ENCODE results near the gene GALNTL6.

The GALNTL6 gene

DNA sequence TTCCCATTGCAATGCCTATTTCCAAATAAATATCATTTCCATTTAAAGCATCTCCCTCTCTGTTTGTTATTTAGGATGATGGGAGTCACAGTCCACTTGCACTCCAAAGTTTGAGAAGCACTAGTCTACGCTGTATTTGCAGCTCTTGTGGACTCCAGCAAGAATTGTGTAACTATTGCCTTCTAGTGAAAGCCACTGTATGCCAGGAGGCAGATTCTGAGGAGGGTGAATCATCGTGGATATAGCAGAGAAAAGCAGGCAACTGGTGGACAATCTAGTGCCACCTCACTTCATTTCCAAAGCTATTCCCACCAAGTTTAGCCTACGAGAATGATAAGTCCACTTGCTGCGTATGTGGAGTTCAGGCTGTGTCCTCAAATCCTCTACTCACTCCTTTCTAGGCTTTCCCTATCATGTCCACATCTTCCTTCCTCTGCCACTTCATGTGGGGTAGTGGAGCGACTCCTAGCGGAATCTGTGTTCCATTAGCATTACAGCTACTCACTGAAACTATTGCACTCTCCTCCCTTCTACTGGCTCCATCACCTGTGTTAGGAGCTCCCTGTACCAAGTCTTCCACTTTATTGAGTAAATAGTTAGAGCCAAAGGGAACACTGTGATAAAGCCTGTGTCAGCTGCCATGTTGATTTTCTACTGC lies 853.6 kb downstream of the GALNTL6 start:
- DNase-seq (ENCODE audit: low spot score) = no peak
- in situ Hi-C loops (cut with MboI; ENCODE audit: low sequenced_read_pairs, unreplicated experiment) = no loop called here
- TF ChIP-seq, protein P1, sequence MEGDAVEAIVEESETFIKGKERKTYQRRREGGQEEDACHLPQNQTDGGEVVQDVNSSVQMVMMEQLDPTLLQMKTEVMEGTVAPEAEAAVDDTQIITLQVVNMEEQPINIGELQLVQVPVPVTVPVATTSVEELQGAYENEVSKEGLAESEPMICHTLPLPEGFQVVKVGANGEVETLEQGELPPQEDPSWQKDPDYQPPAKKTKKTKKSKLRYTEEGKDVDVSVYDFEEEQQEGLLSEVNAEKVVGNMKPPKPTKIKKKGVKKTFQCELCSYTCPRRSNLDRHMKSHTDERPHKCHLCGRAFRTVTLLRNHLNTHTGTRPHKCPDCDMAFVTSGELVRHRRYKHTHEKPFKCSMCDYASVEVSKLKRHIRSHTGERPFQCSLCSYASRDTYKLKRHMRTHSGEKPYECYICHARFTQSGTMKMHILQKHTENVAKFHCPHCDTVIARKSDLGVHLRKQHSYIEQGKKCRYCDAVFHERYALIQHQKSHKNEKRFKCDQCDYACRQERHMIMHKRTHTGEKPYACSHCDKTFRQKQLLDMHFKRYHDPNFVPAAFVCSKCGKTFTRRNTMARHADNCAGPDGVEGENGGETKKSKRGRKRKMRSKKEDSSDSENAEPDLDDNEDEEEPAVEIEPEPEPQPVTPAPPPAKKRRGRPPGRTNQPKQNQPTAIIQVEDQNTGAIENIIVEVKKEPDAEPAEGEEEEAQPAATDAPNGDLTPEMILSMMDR (IDR thresholded peaks at IDR 0.05; ENCODE audit: borderline replicate concordance, control extremely low read depth, extremely low read depth, insufficient read depth, missing control alignments) = no peak

DNA sequence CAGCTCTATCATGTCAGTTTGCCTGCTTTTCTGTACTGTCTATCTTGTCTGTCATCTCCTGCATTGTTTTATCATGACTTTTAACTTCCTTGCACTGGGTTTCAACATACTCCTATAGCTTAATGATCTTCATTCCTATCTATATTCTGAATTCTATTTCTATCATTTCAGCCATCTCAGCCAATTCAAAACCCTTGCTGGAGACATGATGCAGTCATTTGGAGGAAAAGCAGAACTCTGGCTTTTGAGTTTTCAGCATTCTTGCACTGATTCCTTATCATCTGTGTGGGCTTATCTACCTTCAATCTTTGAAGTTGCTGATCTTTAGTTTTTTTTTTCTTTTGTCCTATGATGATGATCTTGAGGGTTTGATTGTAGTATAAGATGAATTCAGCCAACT lies 861.6 kb downstream of the GALNTL6 start:
- DNase-seq (ENCODE audit: low spot score) = no peak

DNA sequence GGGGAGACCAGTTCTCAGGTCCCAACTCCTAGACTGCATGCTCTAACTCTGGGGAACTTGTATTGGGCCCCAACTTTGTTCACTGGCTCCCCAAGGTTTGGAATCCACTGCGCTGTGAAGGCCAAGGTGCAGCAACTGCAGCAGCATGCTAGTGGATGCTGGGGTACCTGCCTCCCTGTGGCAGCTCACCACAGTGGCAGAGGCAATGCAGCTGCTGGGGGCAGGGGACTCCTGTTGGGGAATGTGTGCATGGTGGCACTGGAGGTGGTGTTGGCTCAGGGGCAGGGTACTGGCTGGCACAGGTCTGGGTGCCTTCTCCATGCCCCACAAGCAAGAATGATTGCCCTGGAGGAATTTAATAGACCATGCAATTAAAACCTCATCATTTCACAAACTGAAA lies 862.0 kb downstream of the GALNTL6 start:
- in situ Hi-C loops (cut with MboI; ENCODE audit: low sequenced_read_pairs, unreplicated experiment) = no loop called here
- DNase-seq (ENCODE audit: low spot score) = no peak
- TF ChIP-seq, protein P1 (IDR thresholded peaks at IDR 0.05; ENCODE audit: borderline replicate concordance, control extremely low read depth, extremely low read depth, insufficient read depth, missing control alignments) = no peak

More for the DNA sequence above, 861.6 kb downstream of the GALNTL6 start:
- in situ Hi-C loops (cut with MboI; ENCODE audit: low sequenced_read_pairs, unreplicated experiment) = no loop called here
- TF ChIP-seq, protein P1 (IDR thresholded peaks at IDR 0.05; ENCODE audit: borderline replicate concordance, control extremely low read depth, extremely low read depth, insufficient read depth, missing control alignments) = no peak

DNA sequence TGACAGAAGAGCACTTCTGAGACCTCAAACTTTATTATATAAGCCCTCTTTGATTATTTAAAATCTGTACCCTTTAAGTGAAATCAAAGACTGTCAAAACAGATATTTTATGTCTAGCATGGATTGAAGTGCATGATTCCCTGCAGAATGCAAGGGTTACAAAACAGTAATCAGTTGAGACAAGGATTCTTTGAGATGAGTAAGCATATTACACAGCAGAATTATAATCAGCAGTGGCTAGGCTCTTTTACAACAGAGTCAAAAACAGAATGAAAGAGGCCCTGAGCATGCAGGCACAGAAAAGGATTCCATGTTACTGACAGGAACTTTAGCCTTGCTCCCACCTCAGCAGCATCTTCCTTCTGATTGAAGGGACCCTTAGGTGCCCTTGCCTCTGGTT lies 867.5 kb downstream of the GALNTL6 start:
- TF ChIP-seq, protein P1 (IDR thresholded peaks at IDR 0.05; ENCODE audit: borderline replicate concordance, control extremely low read depth, extremely low read depth, insufficient read depth, missing control alignments) = no peak
- DNase-seq (ENCODE audit: low spot score) = no peak
- in situ Hi-C loops (cut with MboI; ENCODE audit: low sequenced_read_pairs, unreplicated experiment) = no loop called here

DNA sequence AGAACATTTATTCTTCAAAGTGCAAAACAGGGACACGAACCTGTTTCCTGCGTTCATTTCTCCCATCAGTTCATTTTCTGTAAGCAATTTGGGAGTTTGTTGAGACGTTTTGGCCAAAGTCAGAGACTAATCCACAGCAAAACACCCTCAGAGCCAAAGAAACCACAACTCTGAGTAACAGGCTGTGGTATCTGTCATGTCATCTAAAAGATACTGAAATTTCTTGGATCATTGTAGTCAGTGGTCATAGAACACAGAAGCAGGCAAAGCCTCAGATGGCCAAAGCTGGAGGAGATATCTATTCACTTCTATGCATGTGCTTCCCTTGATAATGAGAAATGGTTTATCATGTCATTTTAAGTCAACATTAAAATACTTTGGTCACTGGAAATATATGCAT lies 869.8 kb downstream of the GALNTL6 start:
- in situ Hi-C loops (cut with MboI; ENCODE audit: low sequenced_read_pairs, unreplicated experiment) = no loop called here
- TF ChIP-seq, protein P1 (IDR thresholded peaks at IDR 0.05; ENCODE audit: borderline replicate concordance, control extremely low read depth, extremely low read depth, insufficient read depth, missing control alignments) = no peak
- DNase-seq (ENCODE audit: low spot score) = no peak

DNA sequence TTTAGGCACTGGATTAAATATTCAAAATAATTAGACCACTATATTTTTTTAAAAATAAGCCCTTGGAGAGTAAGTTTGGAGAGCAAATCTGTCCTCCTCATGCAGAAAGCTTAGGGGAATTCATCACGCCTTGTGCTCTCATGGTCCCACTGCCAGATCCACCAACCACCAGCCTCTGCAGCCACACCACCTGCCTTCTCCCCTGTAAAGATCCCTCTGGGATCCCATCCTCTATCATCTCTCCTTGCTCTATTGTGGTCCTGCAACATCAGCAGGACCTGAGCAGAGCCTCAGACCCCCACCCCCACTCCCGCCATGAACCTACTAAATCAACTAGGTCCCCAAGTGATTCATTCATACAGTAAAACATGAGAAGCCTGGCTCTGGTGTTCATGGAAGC lies 872.8 kb downstream of the GALNTL6 start:
- in situ Hi-C loops (cut with MboI; ENCODE audit: low sequenced_read_pairs, unreplicated experiment) = no loop called here
- no peak for DNase-seq (ENCODE audit: low spot score)
- TF ChIP-seq, protein P1 (IDR thresholded peaks at IDR 0.05; ENCODE audit: borderline replicate concordance, control extremely low read depth, extremely low read depth, insufficient read depth, missing control alignments) = no peak

Measured in GM13976 (cell line).